ENCODE data around the gene PDXDC1.

DNA sequence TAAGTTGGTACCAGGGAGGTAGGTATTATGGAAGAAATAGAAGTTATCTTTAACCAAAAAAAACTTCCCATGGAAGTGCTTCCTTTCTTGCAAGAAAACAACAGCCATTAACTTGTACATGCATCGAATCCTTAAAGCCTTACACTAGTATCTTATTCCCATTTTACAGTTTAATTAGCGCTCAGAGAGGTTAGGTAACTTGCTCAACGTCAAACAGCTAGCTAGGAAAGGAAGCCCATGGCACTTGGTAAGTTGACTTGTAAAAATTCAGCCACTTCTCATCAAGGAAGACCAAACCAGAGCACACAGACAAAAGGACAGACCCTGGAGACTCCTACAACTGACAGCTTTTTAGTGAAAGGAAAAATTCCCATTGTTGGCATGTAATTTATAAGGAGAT, 84.5 kb downstream of the PDXDC1 start:
- TF ChIP-seq, protein P1, sequence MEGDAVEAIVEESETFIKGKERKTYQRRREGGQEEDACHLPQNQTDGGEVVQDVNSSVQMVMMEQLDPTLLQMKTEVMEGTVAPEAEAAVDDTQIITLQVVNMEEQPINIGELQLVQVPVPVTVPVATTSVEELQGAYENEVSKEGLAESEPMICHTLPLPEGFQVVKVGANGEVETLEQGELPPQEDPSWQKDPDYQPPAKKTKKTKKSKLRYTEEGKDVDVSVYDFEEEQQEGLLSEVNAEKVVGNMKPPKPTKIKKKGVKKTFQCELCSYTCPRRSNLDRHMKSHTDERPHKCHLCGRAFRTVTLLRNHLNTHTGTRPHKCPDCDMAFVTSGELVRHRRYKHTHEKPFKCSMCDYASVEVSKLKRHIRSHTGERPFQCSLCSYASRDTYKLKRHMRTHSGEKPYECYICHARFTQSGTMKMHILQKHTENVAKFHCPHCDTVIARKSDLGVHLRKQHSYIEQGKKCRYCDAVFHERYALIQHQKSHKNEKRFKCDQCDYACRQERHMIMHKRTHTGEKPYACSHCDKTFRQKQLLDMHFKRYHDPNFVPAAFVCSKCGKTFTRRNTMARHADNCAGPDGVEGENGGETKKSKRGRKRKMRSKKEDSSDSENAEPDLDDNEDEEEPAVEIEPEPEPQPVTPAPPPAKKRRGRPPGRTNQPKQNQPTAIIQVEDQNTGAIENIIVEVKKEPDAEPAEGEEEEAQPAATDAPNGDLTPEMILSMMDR (IDR thresholded peaks at IDR 0.05 in 2 of 3, conservative IDR thresholded peaks at IDR 0.05 in 1 of 3; ENCODE audit: borderline replicate concordance in 1 of 3, insufficient read depth in 1 of 3, low read depth in 2 of 3, low read length in 2 of 3): no peak
- no peak for TF ChIP-seq EZH2phosphoT487 (IDR thresholded peaks at IDR 0.05; ENCODE audit: borderline replicate concordance)
- no peak for TF ChIP-seq ZBTB33 (IDR thresholded peaks at IDR 0.05; ENCODE audit: extremely low read depth, insufficient replicate concordance, low read length)
- TF ChIP-seq SRF (IDR thresholded peaks at IDR 0.05; ENCODE audit: low read depth): no peak
- no peak for TF ChIP-seq POLR2AphosphoS5 (IDR thresholded peaks at IDR 0.05; ENCODE audit: low read depth, low read length)
- TF ChIP-seq POLR2A (IDR thresholded peaks at IDR 0.05; ENCODE audit: borderline replicate concordance, extremely low read depth, insufficient read depth, insufficient read length): no peak
- TF ChIP-seq, protein P2, sequence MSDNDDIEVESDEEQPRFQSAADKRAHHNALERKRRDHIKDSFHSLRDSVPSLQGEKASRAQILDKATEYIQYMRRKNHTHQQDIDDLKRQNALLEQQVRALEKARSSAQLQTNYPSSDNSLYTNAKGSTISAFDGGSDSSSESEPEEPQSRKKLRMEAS (IDR thresholded peaks at IDR 0.05): no peak
